IMR-90 (cell line): ENCODE data around the gene ZNHIT2. TPM values are rescaled to one million over a fixed set of nuclear protein-coding genes. Genes with fewer than 3 reads are reported as not detected.
A peak's percentile ranks its signal among the peaks of the same experiment; 100 is the strongest.

ENCODE experiments used
- ATAC-seq: fragments of 200-7000 bp; cut with Tn5 transposase; 2 replicates; pipeline ENCODE4 v1.9.1; 2020; ENCODE audit warnings: low read depth, mild to moderate bottlenecking, moderate library complexity
- BruUV-seq: library from RNA; stranded (reverse); fragments of 400-500 nt; replicated peaks from 2 replicates; lab custom pipeline; 2021; lab: Mats Ljungman, UMichigan
- CTCF ChIA-PET: fragments of 300-600 bp; formaldehyde crosslinking; extraction: SDS; loops from one replicate; lab custom pipeline; 2021; ENCODE audit warnings: antibody characterized with exemption; lab: Yijun Ruan, JAX
- POLR2A ChIA-PET: fragments of 300-600 bp; sonication (Branson Sonifier 250); formaldehyde crosslinking; loops from one replicate; lab custom pipeline; 2022; ENCODE audit warnings: antibody characterized with exemption; ENCODE audit not compliant: unreplicated experiment; lab: Charles Lee
- DNase-seq: peaks from one replicate; pipeline ENCODE4 v3.0.0; 2013
- H2AFZ ChIP-seq: replicated peaks from 2 replicates; pipeline ENCODE3; 2013; ENCODE audit warnings: low read length, mild to moderate bottlenecking; ENCODE audit not compliant: poor library complexity
- H2AK5ac ChIP-seq: 2 replicates; pipeline ENCODE4 v1.6.1; 2013; ENCODE audit warnings: low read depth, low read length, inconsistent platforms
- H2AK9ac ChIP-seq: replicated peaks from 2 replicates; pipeline ENCODE3; 2013; ENCODE audit warnings: mild to moderate bottlenecking, low read depth, low read length, moderate library complexity; ENCODE audit not compliant: poor library complexity
- H2BK120ac ChIP-seq: 2 replicates; pipeline ENCODE4 v1.6.1; 2013; ENCODE audit warnings: low read depth, low read length, inconsistent platforms
- H2BK15ac ChIP-seq: 3 replicates; pipeline ENCODE4 v1.6.1; 2013; ENCODE audit warnings: low read depth, low read length, inconsistent platforms
- H2BK20ac ChIP-seq: 2 replicates; pipeline ENCODE4 v1.6.1; 2013; ENCODE audit warnings: low read depth, mild to moderate bottlenecking, inconsistent platforms, low read length, moderate library complexity
- H2BK5ac ChIP-seq: 2 replicates; pipeline ENCODE4 v1.6.1; 2013; ENCODE audit warnings: mild to moderate bottlenecking, low read depth, low read length, inconsistent platforms; ENCODE audit not compliant: poor library complexity, severe bottlenecking
- H3K14ac ChIP-seq: replicated peaks from 2 replicates; pipeline ENCODE4 v1.6.1; 2013; ENCODE audit warnings: low read depth, low read length, inconsistent platforms
- H3K18ac ChIP-seq: 2 replicates; pipeline ENCODE4 v1.6.1; 2013; ENCODE audit warnings: low read depth, low read length, control low read depth
- H3K23ac ChIP-seq: 2 replicates; pipeline ENCODE4 v1.6.1; 2013; ENCODE audit warnings: low read depth, low read length, inconsistent platforms
- H3K27ac ChIP-seq: 2 replicates; pipeline ENCODE4 v1.5.1; 2013; ENCODE audit warnings: mild to moderate bottlenecking, control low read depth, low read length; ENCODE audit not compliant: insufficient read depth
- H3K27me3 ChIP-seq: 2 replicates; pipeline ENCODE4 v1.6.1; 2013; ENCODE audit warnings: low read length; ENCODE audit not compliant: control insufficient read depth, insufficient read depth
- H3K36me3 ChIP-seq: 2 replicates; pipeline ENCODE4 v1.6.1; 2013; ENCODE audit warnings: low read length, mixed read lengths; ENCODE audit not compliant: control insufficient read depth, insufficient read depth
- H3K4ac ChIP-seq: 2 replicates; pipeline ENCODE4 v1.6.1; 2013; ENCODE audit warnings: low read depth, low read length, inconsistent platforms
- H3K4me1 ChIP-seq: 2 replicates; pipeline ENCODE4 v1.6.1; 2013; ENCODE audit warnings: low read length, mixed read lengths; ENCODE audit not compliant: control insufficient read depth, insufficient read depth
- H3K4me2 ChIP-seq: 2 replicates; pipeline ENCODE4 v1.6.1; 2013; ENCODE audit warnings: low read depth, mild to moderate bottlenecking, control low read depth, low read length, moderate library complexity
- H3K4me3 ChIP-seq: 2 replicates; pipeline ENCODE4 v1.5.1; 2013; ENCODE audit warnings: low read depth, mild to moderate bottlenecking, control low read depth, low read length, moderate library complexity; ENCODE audit not compliant: insufficient read depth
- H3K56ac ChIP-seq: 2 replicates; pipeline ENCODE4 v1.6.1; 2013; ENCODE audit warnings: low read length, inconsistent platforms; ENCODE audit not compliant: insufficient read depth; ENCODE audit errors: extremely low read depth
- H3K79me1 ChIP-seq, 2 experiments: 2 replicates each; pipeline ENCODE4 v1.6.1; 2013; ENCODE audit warnings: low read length in 2 of 2, inconsistent platforms in 1 of 2, low read depth in 1 of 2
- H3K9ac ChIP-seq: 2 replicates; pipeline ENCODE4 v1.6.1; 2013; ENCODE audit warnings: low read depth, low read length, control low read depth
- H3K9me1 ChIP-seq: 2 replicates; pipeline ENCODE4 v1.6.1; 2013; ENCODE audit warnings: low read length, inconsistent platforms; ENCODE audit not compliant: insufficient read depth
- H3K9me3 ChIP-seq: 2 replicates; pipeline ENCODE4 v1.6.1; 2013; ENCODE audit warnings: low read length; ENCODE audit not compliant: control insufficient read depth, insufficient read depth
- H4K20me1 ChIP-seq: 2 replicates; pipeline ENCODE4 v1.6.1; 2013; ENCODE audit warnings: low read length, inconsistent platforms; ENCODE audit not compliant: insufficient read depth
- H4K5ac ChIP-seq: 2 replicates; pipeline ENCODE4 v1.6.1; 2013; ENCODE audit warnings: mild to moderate bottlenecking, low read depth, low read length, control low read depth
- H4K8ac ChIP-seq, 2 experiments: 2 replicates each; pipeline ENCODE4 v1.6.1; 2013; ENCODE audit warnings: low read depth in 2 of 2, low read length in 2 of 2, control low read depth in 1 of 2, inconsistent platforms in 1 of 2
- H4K91ac ChIP-seq: 2 replicates; pipeline ENCODE4 v1.6.1; 2013; ENCODE audit warnings: low read depth, low read length, inconsistent platforms; ENCODE audit not compliant: insufficient read depth
- CHD1 ChIP-seq: IDR thresholded peaks from 2 replicates; pipeline ENCODE4 v1.6.1; 2012; ENCODE audit warnings: low read depth, low read length, improper control_type of control experiment
- CTCF ChIP-seq: conservative IDR thresholded peaks from 2 replicates; pipeline ENCODE4 v1.5.1; 2012; ENCODE audit warnings: mild to moderate bottlenecking, low read depth, low read length, improper control_type of control experiment
- MAZ ChIP-seq: IDR thresholded peaks from 2 replicates; pipeline ENCODE4 v1.6.1; 2012; ENCODE audit warnings: low read depth, mild to moderate bottlenecking, low read length, improper control_type of control experiment, moderate library complexity, borderline replicate concordance
- WGBS, 2 experiments: methylation state at CpG; one replicate each; pipeline versions ENCODE4 v1.1.5 to v1.1.7; 2013; ENCODE audit warnings: missing lambda C conversion rate in 2 of 2; ENCODE audit not compliant: insufficient read length in 1 of 2; ENCODE audit errors: extremely low coverage in 2 of 2; 5-methylcytosine and 5-hydroxymethylcytosine counted together
- dilution Hi-C: fragments of 300-500 bp; cut with HindIII; formaldehyde crosslinking; loops from one replicate; pipeline ENCODE4 v1.14.3; 2018; ENCODE audit warnings: low sequenced_read_pairs; ENCODE audit not compliant: unreplicated experiment
- in situ Hi-C: fragments of 300-500 bp; cut with MboI; formaldehyde crosslinking; loops from 3 replicates; pipeline ENCODE4 v1.14.3; 2019; ENCODE audit warnings: low sequenced_read_pairs, inconsistent platforms, mixed read lengths
- intact Hi-C: fragments of 100-400 bp; cut with micrococcal nuclease; formaldehyde crosslinking; loops from 2 replicates; pipeline ENCODE4 v1.10.0; 2022
- polyA plus RNA-seq, 3 experiments: library from polyadenylated mRNA; depleted of rRNA; stranded (reverse); fragments of >200 nt; gene quantifications; 2 replicates each; pipeline ENCODE4 v1.2.3, GENCODE V29; 2012; ENCODE audit warnings: low replicate concordance in 1 of 3
- total RNA-seq: library from RNA; depleted of rRNA; stranded (reverse); fragments of >200 nt; gene quantifications from 2 replicates; pipeline ENCODE4 v1.2.3, GENCODE V29; 2012
- TF ChIP-seq, protein P1 (sequence below): fragments of 150-350 bp; IDR thresholded peaks from 2 replicates; pipeline ENCODE4 v1.6.1; 2017; ENCODE audit warnings: mild to moderate bottlenecking, antibody characterized with exemption, low read length, low read depth

ZNHIT2 gene
- total and polyA plus RNA-seq, 2 of the 4 experiments (the other 2 are of a cell fraction), result 3.9 to 5.9 TPM

DNA sequence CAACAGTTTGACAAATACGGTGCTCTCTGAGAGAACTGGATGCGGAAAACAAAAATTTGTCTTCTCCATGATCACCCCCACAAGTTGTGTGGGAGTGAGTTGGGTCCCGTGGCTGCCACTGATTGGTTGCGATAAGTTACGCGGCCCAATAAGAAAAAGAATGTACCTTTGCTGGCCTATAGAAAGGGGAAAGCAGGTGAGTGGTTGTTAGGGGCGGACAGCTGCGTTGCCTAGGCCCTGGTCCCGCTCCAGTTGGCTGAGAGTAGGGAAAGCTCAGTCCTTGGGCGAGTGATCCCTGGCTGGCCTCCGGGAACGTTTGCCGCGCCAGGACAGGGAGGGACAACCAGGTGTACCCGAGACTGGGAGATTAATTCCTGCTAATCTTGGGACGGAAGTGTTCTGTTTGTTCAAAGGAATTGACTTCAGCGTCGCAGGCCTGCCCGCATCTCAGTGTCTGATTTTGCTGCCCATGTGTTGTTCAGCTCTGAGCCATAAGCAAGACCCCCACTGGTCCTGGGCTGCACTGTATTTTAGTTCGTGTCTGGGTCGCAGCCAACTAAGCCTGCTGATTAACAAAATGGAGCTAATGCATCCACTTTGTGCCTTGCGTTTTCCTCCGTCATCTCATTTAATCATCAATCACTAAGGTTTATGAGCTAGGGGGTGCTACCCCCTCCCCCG, 17.6 kb upstream of the ZNHIT2 start:
- dilution Hi-C loops, result no loop called here

More for the DNA sequence above, 17.6 kb upstream of the ZNHIT2 start:
- Histone ChIP-seq H3K4me3 (peak overlapping the region; percentile 63), H4K20me1 (peaks cover 28% of the 10 kb centered on the region), H2AK9ac (peak overlapping the region; percentile 98), H3K56ac (peak overlapping the region; percentile 96), H3K23ac (peak overlapping the region; percentile 95; the same call in 1 of the 2 replicates), H3K4ac (peak overlapping the region; percentile 100), H4K5ac (peak overlapping the region; percentile 56), H3K4me1 (peaks cover 6% of the 10 kb centered on the region; the same call in 1 of the 2 replicates), H3K36me3 (peaks cover 27% of the 10 kb centered on the region), H3K14ac (peak overlapping the region; percentile 100), H4K8ac (peak overlapping the region; percentile 98 to 99), H3K18ac (peak overlapping the region; percentile 5), H3K9ac (peak overlapping the region; percentile 99), H3K9me3 (no peaks in the 10 kb centered on the region), H2AFZ (peak overlapping the region; percentile 99), H3K27ac (peak overlapping the region; percentile 99), H2BK20ac (peak overlapping the region; percentile 53; the same call in 1 of the 2 replicates), H4K91ac (peak overlapping the region; percentile 100), H2BK120ac (peak overlapping the region; percentile 98), H2AK5ac (peak overlapping the region; percentile 99), H3K27me3 (no peaks in the 10 kb centered on the region), H3K9me1 (peaks cover 21% of the 10 kb centered on the region), H3K79me1 (peaks cover 18 to 43% of the 10 kb centered on the region in 2 experiments), H3K4me2 (peak overlapping the region; percentile 83), H2BK15ac (peak overlapping the region; percentile 100; the same call in 2 of the 3 replicates), H2BK5ac (peak overlapping the region; percentile 98)
- in situ Hi-C loops (no loop called here), intact Hi-C loops (no loop called here)
- BruUV-seq, result no TSS peak
- CTCF ChIA-PET, result interaction anchor here (0.6 kb wide), 2 partner anchors 12 to 290 kb away, joined by 4 to 5 read pairs; no protein-coding TSS in a partner anchor
- DNase-seq (peak; percentile 97), ATAC-seq (peak; percentile 89)
- TF ChIP-seq MAZ (peak; percentile 46; the same call in 1 of the 2 replicates), CHD1 (0 out of 2 replicates have a peak, but pooled peaks have one; percentile 89), CTCF (no peak)
- TF ChIP-seq, protein P1, sequence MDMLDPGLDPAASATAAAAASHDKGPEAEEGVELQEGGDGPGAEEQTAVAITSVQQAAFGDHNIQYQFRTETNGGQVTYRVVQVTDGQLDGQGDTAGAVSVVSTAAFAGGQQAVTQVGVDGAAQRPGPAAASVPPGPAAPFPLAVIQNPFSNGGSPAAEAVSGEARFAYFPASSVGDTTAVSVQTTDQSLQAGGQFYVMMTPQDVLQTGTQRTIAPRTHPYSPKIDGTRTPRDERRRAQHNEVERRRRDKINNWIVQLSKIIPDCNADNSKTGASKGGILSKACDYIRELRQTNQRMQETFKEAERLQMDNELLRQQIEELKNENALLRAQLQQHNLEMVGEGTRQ, result peak; percentile 38; the same call in 1 of the 2 replicates
- WGBS, 2 experiments, result 1% methylated on average over 11 of the region's 24 CpGs; no CpG with 5 or more reads in 1 of the 2 experiments
- POLR2A ChIA-PET, result no interaction called here
